Sigmoid colon (tissue), 4 donors: Measurements from ENCODE around the gene ATG10.
"Not testable (repeated sequence)": the region's sequence is repeated elsewhere in the genome, so short reads cannot be mapped to it uniquely, and the experiment has no call there.

Experiments used
- POLR2AphosphoS5 ChIP-seq, 4 donors: sonication (generic); formaldehyde crosslinking; IDR thresholded peaks; one replicate each; pipeline ENCODE4 v1.6.1; 2017; ENCODE audit warnings: antibody characterized with exemption in 4 of 4
- TF ChIP-seq, protein P1 (sequence below), 4 experiments: fragments of 450-650 bp in 3 of 4; fragments of 200-600 bp in 1 of 4; IDR thresholded peaks; one replicate each; pipeline ENCODE4 v1.5.1; 2016 to 2019; ENCODE audit warnings: antibody characterized with exemption in 4 of 4, mild to moderate bottlenecking in 3 of 4, moderate library complexity in 2 of 4

DNA sequence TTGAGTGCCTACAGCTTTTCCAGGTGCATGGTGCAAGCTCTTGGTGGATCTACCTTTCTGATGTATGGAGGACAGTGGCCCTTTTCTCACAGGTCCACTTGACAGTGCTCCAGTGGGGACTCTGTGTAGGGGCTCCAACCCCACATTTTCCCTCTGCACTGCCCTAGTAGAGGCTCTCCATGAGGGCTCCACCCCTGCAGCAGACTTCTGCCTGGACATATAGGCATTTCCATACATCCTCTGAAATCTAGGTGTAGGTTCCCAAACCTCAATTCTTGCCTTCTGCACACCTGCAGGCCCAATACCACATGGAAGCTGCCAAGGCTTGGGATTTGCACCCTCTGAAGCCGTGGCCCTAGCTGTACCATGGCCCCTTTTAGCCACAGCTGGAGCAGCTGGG is 71.1 kb downstream of the ATG10 start:
- not testable (repeated sequence) for TF ChIP-seq POLR2AphosphoS5 (IDR thresholded peaks at IDR 0.05)
- TF ChIP-seq, protein P1, sequence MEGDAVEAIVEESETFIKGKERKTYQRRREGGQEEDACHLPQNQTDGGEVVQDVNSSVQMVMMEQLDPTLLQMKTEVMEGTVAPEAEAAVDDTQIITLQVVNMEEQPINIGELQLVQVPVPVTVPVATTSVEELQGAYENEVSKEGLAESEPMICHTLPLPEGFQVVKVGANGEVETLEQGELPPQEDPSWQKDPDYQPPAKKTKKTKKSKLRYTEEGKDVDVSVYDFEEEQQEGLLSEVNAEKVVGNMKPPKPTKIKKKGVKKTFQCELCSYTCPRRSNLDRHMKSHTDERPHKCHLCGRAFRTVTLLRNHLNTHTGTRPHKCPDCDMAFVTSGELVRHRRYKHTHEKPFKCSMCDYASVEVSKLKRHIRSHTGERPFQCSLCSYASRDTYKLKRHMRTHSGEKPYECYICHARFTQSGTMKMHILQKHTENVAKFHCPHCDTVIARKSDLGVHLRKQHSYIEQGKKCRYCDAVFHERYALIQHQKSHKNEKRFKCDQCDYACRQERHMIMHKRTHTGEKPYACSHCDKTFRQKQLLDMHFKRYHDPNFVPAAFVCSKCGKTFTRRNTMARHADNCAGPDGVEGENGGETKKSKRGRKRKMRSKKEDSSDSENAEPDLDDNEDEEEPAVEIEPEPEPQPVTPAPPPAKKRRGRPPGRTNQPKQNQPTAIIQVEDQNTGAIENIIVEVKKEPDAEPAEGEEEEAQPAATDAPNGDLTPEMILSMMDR (IDR thresholded peaks at IDR 0.05): not testable (repeated sequence)
